NCI-H146 treated with DMSO at 0.1 percent for 48 hours (cell line): Measurements from ENCODE around the gene CHCHD10.

Experiments
- DNase-seq: peaks from one replicate; lab custom pipeline; 2025; ENCODE audit not compliant: unreplicated experiment; lab: John Stamatoyannopoulos, UW

The CHCHD10 gene

DNA sequence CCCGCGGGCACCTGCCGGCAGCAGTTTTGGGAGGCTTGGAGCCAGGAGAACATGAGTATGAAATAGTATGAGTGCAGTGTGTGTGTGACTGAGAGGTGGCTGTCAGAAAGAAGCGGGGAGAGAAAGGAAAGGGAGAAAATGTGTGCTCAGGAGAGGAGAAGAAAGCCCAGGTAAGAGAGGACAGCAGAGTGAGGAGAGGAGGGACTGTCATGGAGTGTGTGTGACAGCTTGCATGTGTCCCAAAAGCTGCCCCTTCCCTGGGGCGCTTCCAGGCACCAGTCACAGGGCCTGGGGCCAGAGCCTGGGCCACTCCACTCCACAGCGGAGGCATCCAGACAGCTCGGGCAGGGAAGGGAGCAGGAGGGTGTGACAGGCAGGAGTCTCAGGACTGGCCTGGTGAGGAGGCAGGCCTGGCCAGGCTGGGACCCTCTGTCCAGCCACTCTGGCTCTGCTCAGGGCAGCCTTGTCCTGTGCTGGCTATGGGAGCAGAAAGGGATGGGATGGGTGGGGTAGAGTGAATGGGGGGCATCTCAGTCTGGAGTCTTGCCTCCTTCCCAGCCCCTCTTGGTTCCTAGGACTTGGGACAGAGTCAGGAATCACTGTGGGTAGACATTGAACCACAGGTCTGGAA is 5.8 kb upstream of the CHCHD10 start:
- DNase-seq = no peak

DNA sequence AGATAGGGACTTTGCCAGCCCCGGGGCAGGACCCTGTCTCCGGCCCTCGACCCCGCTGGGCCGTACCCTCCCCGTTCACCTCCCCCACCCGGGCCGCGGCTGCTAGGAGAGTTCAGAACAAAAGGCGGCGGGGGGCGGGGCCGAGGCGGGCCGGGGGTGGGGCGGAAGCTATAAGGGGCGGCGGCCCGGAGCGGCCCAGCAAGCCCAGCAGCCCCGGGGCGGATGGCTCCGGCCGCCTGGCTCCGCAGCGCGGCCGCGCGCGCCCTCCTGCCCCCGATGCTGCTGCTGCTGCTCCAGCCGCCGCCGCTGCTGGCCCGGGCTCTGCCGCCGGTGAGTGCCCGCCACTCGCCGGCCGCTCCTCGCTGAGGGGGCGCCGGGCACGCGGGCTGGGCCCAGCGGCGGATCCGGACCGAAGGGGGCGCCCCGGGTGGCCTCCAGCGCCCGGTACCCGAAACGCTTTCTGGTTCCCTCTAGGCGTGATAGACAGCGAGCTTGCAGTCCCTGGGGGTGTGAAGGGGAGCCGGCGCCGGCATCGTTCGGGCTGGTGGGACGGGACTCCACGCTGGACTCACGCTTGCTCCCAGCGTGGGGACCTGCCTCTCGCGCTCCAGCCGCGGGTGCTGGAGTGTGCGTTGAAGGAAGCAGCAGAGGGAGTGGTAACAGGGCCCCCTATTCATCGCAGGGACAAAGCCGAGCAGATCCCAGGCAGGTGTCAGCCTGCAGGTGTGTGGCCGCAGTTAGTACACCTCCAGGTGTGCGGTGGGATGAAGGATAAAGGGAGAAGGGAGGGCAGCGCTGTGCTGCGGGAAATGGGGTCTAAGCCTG is 5.1 kb upstream of the CHCHD10 start, which contains the start of gene MMP11:
Gene MMP11, plus strand, starts transcription at position 201 of the 825 bp plus-strand sequence. Its CDS starts 22 bp downstream, at position 223.
- peak; percentile 72 for DNase-seq

DNA sequence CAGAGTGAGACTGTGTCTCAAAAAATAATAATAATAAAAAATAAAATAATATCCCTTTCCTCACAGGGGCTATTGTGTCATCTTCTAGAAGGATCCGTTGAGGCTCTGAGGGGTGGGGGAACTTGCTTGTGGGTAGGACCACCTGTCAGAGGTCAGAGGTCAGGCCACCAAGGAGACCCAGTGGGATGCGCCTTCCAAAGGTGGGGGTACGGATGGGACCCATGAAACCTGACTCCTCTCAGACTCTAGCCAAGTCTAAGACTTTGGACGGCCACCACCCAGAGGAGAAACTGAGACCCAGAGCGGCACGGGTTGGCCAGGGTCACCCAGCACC is 4.5 kb upstream of the CHCHD10 start:
- DNase-seq = no peak

DNA sequence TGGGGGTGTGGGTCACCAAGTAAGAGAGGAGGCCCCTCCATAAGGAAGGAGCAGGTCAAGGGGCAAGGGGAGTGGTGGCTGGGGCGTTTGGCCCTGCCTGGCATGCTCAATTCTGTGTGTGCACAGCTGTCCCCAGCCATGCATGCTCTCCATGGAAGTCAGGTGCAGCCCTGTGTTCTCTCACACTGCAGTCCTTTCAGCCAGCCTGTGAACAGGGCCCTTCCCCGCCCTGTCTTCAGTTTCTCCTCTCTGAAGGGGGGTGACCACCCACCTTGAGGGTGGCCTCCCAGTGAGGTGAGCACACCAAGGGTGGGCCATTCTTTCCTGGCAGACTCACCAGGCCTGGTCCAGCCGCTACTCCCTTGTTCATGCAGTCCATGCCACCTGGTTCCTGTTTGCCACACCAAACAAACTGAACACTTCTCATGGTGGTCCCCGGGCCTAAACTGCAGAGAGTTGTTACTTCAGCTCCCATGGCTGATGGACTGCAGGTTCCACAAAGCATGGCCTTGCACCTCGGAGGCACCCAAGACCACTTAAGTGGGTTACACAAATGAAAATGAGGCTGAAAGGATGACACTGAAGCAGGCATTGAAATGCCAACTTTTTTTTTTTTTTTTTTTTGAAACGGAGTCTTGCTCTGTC is 1.7 kb upstream of the CHCHD10 start:
- no peak for DNase-seq

DNA sequence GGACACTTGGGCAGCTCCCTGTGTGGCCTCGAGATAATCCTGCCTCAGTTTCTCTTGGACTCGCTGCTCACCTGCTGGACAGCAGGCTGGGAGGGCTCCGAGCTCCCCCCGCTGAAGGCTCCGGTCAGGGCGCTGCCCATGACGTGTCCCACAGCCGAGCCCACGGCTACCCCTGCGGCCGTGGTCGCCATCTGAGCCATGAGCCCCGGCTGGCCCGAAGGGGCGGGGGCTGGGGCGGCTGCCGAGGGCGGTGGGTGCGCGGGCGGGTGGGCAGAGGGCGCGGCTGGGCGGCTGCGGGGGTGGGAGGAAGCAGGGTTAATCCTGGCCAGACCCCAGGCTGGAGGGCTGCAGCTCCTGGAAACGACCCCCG is 484 bp downstream of the CHCHD10 start:
- DNase-seq = no peak

DNA sequence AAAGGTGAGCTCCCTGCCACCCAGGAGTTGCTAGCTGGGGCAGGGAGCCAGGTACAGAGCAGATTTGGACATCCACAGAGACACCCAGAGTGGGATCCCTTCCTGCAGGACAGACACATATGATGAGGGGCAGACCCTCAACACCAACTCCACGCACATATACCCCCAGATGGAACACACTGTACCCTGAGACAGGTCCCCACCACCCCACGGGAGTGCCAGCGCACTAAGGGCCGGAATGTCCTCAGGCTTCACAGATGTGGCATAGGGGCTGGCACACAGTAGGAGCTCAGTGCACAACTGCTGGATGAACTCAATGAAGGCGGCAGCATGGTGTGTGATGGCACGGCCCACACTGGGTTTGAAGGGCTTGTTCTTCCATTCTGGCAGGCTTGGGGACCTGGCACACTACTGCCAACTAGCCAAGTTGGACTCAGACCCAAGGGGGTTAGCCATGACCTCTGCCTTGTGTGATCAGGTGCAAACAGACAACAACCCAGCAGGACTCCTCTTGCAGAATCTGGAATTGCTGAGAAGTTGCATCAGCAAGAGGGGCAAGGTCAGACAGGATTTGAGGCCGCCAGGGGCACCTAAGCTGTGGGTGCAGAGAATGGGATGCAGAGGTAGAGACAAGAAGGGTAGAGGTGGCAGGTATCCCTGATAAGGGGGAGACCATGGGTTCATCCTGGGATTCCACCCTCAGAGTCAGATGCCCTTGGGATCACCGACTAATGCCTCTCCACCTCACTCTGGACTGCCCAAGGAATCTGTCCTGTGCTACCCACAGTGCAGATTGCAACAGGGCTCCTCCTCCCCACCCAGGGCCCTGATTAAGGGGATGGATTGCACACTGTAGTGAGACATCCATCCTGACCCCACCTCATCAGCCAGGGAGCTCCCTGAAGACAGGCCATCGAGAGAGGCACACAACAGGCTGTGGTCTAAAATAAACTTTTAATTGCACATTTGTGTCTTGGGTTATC is 2.6 kb downstream of the CHCHD10 start:
- no peak for DNase-seq

DNA sequence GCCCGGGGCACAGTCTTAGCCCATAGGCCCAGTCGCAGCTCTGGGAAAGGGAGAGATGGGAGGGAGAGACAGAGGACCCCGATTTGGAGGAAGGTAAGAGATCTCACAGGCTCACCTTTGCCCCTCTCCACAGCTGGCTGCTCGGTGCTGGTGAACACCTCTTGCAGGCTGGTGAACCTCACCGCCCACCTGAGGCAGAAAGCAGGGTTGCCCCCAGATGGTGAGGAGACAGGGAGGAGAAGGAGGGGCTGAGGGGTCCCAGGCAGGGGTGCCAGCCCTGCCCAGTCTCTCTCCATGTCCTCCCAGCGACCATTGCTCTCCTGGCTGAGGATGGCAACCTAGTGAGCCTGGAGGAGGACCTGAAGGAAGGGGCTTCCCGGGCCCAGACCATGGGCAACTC is 3.8 kb downstream of the CHCHD10 start:
- DNase-seq = no peak

DNA sequence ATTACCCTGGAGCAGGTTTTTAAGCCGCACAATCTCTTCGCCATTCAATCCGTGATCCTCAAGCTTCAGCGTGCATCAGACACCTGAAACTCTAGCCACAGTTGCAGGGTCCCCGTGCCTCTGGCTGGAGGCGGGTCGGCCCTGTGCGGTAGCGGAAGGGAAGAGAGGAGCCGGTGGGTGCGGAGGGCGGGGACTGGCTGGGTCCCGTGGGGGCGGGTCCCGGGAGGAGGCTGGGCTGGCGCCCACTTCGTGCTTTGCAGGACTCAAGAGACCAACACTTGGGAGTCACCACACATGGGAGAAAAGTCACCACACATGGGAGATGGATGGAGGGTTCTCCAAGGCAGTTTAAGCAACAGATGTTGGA is 4.2 kb downstream of the CHCHD10 start:
- DNase-seq = no peak

DNA sequence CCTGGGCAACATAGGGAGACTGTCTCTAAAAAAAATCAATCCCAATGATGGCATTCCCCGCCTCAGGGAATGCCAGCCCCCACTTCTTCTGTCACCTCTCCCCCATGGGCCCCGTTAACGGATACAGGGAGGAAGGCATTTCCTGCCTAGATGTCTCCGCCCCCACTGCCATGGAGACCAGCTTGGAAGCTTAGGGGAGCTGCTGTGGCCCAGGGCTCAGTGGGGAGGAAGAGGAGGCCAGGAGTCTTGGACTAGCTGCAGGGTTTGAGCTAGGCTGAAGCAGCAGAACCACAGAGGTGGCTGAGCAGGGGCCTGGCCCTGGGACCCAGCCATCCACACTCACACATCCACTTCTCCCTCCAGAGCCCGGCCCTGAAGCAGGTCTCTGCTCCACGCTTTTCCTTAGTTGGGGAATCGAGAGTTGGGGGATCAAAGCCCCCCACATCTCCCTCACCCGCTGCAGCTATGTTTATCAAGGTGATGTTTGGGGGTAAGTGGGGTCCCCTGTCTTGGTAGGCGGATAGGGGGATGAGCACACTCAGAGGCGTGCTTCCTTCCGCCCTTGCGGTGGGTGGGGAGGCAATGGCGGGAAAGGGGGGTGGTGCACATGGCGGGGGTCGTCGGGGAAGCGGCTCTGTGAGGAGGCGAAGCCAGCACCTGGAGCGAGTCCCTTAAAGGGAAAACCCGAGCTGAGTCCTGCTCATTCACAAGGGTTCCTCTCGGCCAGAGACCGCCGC is 4.8 kb downstream of the CHCHD10 start, which contains the start of gene C22orf15:
Gene C22orf15, plus strand, starts transcription at position 149 of the 737 bp plus-strand sequence. Its CDS starts 317 bp downstream, at position 466.
- DNase-seq = no peak

DNA sequence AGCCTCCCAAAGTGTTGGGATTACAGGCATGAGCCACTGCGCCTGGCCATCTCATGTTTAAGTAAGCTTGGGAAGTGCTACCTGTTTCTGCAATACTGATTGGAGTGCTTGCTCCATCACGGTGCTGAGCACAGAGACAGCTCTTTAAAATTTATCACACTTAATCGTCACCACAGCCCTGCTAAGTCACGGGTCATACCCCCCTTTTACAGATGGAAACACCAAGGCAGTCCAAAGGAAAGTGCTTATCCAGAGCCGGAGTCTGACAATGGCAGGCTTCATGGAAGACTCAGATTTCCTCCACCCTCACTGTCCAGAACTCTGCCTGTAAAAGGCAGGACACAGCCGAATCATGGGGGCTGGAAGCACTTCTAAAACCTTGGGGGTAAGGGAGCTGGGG is 7.7 kb downstream of the CHCHD10 start:
- DNase-seq = no peak

DNA sequence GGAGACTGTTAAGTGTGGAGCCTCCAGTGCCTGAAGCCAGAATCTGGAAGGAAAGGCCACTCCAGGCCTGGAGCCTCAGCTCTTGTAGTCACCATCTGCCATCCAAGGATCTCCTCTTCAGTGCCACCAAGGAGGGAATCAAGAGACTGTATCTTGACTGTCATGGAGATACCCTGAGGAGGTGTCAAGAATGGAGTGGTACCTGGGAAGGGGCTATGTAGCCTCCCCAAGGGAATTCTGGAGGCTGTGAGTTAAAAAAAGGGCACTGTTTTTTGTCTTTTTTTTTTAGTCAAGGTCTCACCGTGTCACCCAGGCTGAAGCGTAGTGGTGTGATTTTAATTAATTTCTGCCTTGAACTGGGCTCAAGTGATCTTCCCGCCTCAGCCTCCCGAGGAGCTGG is 8.2 kb downstream of the CHCHD10 start:
- no peak for DNase-seq

DNA sequence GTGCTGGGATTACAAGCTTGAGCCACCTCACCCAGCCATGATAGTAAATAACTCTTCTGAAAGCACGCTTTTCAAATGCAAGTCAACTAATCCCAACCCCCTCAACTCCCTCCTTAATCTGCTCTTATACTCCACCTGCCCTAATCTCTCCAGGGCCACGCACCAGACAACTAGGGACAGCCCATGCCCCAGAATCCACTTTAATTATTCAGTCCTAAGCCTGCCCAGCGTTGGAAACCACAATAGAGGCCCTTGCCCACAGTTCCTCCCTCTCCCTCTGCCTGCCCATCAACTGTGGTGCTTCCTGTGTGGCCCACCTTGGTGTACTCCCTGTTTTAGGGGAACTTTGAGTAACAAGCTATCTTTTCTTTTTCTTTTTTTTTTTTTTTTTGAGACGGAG is 10.9 kb downstream of the CHCHD10 start:
- DNase-seq = no peak

DNA sequence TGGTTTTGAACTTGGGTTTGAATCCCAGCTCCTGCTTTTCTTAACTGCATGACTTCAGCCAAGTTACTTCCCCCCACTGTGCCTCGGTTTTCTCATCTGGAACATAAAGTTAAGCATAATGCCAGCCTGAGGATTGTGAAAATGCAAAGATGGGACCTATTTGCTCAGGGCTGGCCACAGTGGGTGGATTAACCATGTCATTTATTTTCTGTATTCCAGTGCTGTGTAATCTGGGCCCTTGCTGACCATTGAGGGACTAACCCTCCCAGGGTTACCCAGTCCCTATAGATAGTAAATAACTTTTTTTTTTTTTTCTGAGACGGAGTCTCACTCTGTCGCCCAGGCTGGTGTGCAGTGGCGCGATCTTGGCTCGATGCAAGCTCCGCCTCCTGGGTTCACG is 12.1 kb downstream of the CHCHD10 start:
- DNase-seq = no peak

DNA sequence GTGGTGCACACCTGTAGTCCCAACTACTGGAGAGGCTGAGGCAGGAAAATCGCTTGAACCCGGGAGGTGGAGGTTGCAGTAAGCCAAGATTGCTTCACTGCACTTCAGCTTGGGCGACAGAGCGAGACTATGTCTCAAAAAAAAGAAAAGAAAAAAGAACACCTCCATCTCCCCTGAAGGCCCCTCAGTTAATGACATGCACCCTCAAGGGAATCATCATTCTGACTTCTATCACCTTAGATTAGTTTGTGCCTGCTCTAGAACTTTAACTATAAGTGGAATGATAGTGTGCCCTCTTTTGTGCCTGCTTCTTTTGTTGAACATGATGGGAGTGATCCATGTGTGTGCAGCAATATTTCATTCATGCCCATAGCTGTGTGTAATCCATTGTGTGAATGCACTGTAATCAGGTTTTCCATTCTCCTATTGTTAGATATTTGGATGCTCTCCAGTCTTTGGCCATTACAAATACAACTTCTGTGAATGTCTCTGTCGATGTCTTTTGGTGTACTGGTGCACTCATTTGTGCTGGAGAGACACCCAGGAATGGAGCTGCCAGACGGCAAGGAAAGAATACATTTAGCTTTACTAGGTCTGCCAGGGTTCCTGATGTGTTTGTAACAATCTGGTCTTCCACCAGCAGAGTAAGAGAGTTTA is 12.7 kb downstream of the CHCHD10 start:
- no peak for DNase-seq

DNA sequence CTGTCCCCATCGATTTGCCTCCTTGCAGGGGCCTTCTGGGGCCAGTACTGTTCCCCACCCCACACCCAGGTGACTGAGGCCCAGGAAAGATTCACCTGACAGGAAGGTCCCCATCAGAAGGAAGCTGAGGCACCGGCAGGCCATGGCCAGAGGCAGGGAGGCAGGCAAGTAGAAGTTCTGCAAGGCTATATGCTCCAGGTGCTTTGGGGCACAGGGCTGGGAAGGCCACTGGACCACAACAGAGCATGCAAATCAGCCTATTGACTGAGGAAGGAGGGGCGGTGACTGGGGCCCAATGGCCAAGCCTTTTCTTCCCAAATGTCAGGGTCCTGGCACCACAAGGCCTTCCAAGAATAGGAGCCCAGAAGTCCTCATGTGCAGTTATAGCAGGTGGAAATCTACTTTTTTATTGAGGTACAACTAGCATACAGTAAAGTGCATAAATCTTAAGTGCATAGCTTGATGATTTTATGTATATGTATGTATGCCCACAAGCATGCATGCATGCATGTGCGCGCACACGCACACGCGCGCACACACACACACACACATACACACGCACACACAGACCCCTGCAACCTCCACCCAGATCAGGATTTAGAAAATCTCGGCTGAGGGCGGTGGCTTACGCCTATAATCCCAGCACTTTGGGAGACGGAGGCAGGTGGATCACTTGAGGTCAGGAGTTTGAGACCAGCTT is 13.4 kb downstream of the CHCHD10 start, which contains the start of gene VPREB3:
Gene VPREB3, minus strand, starts transcription at position 206 of the 700 bp plus-strand sequence. Its CDS starts 62 bp downstream, at position 144.
- no peak for DNase-seq

DNA sequence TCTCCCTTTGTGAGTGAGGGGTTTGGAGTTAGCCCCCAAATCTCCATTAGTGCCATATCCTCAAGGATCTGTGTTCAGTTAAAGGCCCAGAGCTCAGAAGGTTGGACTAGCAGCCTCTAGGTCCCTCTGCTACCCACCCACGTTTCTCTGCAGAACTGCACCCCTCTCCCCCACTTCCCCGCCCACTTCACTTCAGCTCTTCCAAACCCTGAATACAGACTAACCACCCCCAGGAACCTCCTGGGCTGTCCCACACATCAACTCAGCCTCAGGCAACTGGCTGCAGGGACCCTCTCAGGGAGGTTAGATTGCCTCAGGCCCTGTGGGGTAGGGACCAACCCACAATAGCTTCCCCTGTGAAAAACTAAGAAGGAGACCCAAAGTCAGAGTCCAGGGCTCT is 14.4 kb downstream of the CHCHD10 start:
- no peak for DNase-seq

DNA sequence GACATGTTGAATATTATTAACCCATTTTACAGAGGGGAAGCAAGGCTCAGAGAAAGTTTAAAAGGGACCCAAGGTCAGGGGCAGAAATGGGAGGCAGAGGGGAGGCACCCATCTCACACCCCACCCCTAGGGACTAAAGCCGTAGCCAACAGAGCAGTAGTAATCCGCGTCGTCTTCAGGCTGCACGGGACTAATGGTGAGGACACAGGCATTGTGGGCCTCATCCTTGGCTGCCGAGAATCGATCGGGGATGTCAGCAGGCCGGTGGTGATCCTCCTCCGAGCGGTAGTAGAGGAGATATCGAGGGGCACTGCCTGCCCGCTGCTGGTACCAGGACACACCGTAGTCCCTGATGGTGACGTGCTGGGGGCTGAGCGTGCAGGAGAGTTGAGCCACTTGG is 15.0 kb downstream of the CHCHD10 start:
- no peak for DNase-seq

DNA sequence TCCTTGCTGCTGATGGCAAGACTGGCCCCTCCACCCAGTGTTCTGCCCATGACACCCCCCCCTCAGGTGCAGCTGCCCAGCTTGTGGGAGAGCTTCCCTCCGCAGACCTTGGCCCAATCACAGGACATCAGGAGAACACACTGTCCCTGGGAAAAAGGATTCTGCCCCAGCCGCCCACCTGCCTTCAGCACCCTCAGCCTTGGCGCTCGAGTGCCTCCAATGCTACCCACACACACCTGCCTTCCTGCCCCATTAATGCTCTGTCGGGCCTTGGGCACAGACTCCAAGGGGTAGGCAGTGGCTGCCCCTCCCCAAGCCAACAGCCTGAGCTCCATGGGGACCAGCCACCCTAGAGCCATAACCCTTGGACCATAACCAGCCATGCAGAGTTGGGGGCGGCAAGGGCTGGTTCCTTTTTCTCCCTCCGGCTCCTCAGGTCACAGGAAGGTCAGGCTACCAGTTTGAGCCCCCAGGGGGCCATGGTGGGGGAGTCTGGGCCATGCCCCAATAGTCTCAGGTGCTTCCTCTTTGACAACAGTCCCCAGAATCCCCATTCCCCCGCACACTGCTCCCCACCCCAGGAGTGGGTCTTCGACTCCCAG is 15.6 kb downstream of the CHCHD10 start:
- DNase-seq = peak; percentile 9
